Caki2 (cell line): ENCODE data around the gene GRID1. TPM values are rescaled to one million over a fixed set of nuclear protein-coding genes. Genes with fewer than 3 reads are reported as not detected.

Source experiments
- DNase-seq: peaks from one replicate; pipeline ENCODE4 v3.0.0-alpha.2; 2015; ENCODE audit warnings: low read depth
- in situ Hi-C: cut with HindIII; loops from 2 replicates; pipeline ENCODE4 v1.10.0; 2016; ENCODE audit warnings: low sequenced_read_pairs, low pct_unique_long_range_greater_than_20kb, mixed read lengths
- total RNA-seq: library from RNA; depleted of rRNA; stranded (reverse); fragments of >200 nt; shearing (Covaris generic); gene quantifications from 2 replicates; pipeline ENCODE4 v1.2.3, GENCODE V29; 2014; ENCODE audit warnings: low replicate concordance

GRID1 gene
- total RNA-seq, 1 experiment from 2014 or later: 2.6 TPM

DNA sequence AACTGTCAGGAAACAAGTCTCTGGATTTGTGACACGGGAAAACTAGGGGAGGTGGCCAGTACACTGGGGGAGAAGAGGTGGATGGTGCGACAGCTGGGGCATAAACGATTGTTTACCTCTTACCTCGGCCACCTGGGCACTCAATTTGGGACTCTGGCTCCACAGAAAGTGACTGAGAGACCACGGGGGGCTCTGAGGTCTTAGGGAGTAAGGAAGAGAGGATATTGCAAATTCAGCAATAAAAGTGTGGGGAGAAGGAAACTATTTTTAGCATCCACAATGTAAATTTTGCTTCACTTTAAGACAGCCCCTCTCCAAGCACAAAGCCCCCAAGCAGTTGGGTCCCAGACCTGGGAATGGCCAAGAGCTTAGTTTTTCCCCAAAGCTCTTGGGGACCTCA, 440.5 kb downstream of the GRID1 start:
- in situ Hi-C loops: no loop called here
- no peak for DNase-seq

DNA sequence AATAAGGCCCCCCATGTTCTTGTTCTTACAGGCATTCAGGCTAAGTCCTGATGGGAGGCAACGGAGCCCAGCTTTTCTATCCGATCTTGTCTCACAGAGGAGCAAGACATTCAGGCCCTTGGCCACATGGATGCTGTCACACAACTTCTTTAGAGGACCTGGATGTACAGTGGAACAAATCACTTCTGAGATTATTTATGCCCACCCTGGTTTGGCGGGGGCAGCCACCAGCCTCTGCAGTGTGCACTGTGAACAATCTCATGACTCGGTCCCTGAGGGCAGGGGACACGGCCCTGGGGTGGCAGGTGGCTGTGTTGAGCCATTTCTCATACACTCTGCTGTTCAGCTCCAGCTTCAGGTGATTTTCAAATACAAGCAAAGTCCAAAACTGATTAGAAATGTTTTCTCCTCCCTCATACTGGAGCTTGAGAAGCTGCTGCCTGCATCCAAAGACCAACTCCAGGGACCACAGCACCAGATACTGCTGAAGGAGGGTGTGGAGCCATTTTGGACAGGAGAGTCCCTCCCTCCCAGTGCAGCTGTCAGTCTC, 441.3 kb downstream of the GRID1 start:
- in situ Hi-C loops: no loop called here
- no peak for DNase-seq

DNA sequence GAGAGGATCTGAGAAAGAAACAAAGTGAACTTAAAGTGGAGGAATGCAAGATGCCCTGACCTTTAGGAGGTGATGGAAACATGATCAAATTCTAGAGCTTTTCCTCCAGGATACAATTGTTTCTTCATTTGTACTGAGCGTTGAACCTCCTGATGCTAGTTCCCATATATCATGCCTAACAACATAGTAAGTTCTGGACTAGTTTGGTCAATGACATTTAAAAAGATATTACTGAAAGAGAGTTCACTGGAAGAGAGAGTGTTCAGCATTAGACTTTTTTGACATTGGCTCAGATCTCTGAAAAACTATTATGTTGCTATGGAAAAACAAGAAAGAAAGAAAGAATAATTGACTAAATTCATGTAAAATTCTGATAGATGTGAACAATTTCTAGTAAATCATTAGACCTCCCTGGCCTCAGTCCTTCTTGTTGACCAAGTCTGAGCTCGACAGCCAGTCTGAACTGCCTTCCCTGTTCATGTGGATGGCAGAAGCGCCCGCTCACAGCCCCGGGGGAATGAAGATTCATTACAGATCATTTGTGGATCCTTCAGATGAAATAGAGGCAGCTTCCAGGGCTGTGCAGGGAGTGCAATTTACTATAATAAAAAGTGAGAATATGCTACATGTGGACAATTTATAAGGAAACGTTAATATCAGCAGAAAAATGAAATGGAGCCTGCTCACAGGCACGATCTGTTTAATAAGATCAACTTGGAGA, 442.1 kb downstream of the GRID1 start:
- no peak for DNase-seq
- in situ Hi-C loops: no loop called here

DNA sequence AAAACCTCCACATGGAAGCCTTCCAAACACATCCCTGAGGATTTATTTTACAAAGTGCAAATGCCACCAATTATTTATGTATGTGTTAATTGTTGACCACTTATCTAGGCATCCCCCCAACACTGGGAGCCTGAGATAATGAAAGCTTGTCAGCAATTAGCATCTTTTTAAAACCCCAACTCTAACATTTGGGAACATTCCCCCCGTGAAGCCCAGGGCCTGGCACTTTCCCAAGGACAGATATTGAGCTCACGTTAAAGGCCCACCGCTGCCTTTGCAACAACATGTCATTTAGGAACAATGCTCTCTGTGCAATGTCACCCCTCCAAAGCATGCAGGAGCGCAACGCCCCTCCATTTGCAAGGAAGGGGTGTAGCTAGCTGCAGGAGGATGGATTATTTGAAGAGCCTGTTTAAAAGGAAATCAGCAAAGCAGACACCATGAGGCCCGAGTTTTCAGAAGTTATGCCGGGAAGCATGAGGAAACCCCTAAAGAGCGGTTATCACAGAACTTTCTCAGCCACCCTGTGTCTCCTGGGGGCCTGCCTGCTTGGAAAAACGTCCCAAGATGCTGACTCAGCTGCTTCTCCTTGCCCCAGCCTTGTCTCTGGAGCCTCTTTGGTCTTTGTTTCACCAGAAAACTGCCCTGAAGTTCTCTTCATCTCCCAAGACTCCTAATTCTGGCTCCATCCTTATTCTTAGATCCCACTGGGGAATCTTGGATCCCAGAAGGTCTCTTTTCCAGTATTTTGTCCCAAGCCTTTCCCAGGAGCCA, 444.1 kb downstream of the GRID1 start:
- in situ Hi-C loops: no loop called here
- DNase-seq: no peak

DNA sequence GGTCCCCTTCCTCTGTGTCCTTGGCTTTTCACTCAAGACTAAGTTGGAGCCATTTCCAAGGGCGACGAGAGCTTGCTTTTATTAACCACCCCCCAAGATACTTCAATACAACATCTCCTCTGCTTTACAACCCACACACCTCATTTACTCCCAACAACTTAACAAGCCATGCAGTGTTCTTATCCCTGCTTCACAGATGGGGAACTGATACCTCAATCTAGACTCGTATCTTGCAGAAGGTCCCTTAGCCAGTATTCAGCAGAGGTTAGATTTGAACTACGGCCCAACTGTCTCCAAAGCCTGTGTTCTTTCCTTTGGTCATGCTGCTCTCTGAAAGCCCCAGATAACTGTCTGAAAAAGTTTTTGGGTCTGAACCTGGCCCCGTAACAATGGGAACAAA, 444.8 kb downstream of the GRID1 start:
- no peak for DNase-seq
- in situ Hi-C loops: no loop called here

DNA sequence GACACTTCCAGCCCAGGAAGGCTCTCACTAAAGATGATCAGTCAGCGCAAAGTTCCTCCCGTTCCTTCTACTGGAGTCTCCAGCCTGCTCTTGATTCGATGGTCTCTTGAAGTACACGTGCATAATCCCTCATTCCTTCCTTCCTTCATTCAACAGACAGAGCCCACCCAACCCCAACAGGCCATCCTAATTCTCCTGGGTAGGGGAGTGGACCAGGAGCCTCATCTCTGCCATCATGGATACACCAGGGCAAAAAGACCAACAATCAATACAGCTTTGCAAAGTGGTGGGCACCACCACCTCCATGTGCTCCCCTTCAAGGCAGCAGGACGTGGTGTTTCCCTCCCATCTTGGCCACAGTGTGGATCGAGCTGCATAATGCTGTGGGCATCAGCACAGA, 446.3 kb downstream of the GRID1 start:
- DNase-seq: no peak
- in situ Hi-C loops: no loop called here

DNA sequence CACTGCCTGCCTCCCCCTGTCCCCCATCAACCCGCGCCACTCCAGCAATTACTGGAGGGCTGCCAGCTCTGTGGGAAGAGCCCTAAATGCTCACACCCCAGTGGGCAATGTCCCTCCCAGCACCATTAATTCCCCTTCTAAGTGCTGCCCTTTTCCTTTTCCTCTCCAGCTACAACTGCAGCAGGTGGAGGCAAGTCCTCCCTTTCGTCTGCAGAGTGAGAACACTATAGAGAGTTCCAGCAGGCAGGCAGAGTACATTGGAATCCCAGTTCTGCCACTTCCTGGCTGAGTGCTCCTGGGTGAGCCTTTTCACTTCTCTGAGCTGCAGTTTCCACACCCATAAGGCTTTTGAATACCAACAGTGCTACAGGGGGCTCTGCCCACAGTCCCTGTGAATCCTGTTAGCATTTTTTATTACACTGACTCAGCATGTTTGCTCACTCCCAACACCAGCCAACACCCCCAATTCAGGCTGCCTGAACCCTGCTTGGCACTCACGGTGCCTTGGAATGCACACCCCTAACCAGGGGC, 447.0 kb downstream of the GRID1 start:
- in situ Hi-C loops: no loop called here

DNA sequence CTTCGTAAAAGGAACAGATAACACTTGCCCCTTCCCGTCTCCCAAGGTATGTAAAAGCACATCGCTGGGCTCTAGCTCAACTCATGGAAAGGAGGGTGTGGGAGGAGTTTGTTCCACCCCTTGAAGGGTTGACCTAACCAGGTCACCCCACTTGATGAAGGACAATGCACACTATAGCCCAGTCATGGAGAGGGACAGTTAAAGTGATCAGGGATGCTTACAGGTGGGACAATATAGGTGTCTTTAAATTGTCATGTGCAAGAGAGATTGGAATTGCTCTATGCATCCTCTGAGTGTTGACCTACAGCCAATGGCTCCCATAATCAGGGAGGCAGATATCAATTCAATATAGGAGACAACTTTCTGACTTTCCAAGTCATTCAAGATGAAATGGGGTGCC, 448.2 kb downstream of the GRID1 start:
- in situ Hi-C loops: no loop called here
- no peak for DNase-seq

More for the DNA sequence above, 447.0 kb downstream of the GRID1 start:
- DNase-seq: peak; percentile 6

DNA sequence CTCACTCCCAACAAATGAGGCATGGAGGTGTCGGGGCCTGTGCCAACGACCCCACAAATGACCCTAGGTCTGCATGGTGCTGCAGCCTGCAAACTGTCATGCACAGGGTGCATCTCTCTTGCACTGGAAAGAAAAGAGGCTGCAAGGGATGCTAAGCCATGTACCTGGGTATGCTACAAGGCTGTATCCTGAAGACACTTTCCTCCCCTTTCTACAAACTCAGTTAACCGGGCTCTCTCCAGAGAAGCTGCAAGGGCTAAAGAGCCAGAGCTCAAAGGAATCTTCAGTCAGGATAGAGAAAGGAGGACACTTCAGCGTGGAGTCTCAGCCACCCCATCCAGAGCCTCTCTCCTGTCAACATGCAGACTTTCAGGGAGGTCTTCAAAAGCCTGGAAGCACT, 449.0 kb downstream of the GRID1 start:
- peak; percentile 23 for DNase-seq
- in situ Hi-C loops: no loop called here

DNA sequence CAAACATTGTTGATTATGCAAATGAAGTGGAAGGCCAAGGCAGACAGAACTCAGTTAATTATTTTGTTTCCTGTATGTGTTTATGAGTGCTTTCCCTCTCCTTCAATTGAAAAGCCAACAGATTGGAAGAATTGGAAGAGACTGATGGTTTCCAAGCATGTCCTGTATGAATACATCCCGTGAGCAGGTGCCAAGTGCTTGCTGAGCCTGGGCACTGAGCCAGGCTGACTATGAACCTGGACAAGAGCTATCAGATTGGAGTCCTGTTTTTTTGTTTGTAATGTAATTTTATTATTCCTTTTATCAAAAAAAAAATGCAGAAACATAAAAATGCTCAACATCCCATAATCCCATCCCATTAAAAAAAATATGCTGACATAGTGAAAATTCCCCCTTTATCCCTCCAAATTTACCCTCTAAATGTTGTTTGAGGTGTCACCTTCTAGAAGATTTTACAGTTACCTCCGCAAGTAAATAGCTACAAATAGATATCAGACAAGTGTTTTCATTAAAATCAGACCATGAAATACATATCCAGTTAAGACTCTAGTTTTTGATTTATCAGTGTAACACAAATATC, 449.5 kb downstream of the GRID1 start:
- in situ Hi-C loops: no loop called here

DNA sequence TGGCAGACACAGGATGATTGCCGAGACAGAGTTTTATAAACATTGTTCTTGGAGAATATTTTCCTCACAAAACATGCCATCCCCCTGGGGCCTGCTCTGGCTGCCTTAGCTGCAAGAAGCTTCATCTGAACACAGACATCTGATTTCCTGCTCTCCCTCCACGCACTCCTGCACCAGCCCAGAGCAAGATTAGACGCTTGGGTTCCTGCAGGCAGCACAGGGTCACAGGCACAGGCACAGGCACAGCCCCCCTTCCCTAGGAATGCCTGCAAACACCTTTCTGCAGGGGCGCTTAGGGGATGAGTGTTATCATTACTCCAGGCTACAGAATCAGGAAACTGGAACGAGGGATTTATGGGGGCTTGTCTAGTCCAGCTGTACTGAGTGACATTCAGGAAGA, 450.3 kb downstream of the GRID1 start:
- DNase-seq: peak; percentile 56
- in situ Hi-C loops: no loop called here

More for the DNA sequence above, 449.5 kb downstream of the GRID1 start:
- DNase-seq: peak; percentile 20

DNA sequence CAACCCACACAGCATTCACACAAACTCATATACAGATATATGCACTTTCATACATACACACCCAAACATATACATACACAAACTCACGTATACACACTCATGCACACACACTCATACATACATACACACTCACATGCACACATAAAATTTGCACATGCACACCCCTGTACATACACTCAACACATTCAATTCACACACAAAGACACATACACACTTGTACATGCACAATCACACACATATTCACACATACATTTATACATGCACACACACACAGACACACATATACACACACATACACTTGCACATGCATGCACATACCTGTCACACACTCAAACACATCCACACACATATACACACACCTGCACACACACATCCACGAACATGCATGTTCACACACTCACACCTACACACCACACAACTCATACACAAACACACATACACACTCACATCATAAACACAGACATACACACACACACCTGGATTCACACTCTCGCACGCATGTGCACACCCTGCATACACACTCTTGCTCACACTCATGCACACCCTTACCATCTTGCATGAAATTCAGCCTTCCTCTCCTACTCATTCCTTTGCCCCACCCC, 451.2 kb downstream of the GRID1 start:
- in situ Hi-C loops: no loop called here
- DNase-seq: no peak

DNA sequence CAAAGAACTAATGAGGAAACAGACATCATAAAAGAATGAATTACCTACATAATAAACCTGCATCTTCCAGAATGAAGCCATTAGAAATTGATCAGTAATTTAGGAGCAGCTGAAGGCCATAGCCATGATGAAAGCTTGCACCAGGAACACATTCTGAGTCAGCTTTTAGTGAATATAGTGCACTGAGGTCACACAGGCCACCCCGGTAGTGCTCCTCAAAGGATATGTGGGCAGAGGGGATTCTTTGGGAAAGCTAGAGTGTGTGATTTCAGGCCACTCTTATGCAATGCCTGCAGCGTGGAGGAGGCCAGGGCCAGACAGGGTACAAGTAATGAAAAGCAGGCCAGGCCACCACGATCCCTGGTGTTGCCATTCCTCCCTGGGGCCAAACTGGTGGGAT, 451.9 kb downstream of the GRID1 start:
- no peak for DNase-seq
- in situ Hi-C loops: no loop called here

DNA sequence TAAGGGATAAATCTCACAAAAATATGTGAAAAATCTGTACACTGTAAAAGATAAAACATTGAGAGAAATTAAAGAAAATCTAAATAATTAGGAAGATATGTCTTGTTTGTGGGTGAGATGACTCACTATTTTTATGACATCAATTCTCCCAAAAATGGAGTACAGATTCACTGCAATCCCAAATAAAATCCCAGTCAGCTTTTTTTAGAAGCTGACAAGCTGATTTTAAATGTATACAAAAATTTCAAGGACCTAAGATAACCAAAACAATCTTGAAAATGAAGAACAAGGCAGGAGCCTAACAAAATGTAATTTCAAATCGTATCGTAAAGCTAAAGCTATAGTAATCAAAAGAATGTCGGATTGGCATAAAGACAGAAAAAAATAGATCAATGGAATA, 458.1 kb downstream of the GRID1 start:
- in situ Hi-C loops: no loop called here
- DNase-seq: no peak

DNA sequence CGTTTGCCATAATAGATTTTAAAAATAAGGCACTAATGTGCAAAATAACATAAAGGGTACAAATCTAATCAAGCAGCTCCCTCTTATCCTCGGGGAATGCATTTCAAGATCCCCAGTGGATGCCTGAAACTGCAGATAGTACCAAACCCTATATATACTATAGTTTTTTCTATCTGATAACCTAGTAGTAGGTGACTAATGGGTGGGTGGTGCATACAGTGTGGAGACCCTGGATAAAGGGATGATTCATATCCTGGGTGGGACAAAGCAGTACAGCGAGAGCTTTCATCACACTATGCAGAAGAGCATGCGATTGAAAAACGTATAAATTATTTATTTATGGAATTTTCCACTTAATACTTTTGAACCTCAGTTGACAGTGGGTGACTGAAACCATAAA, 464.5 kb downstream of the GRID1 start:
- DNase-seq: no peak
- in situ Hi-C loops: no loop called here

DNA sequence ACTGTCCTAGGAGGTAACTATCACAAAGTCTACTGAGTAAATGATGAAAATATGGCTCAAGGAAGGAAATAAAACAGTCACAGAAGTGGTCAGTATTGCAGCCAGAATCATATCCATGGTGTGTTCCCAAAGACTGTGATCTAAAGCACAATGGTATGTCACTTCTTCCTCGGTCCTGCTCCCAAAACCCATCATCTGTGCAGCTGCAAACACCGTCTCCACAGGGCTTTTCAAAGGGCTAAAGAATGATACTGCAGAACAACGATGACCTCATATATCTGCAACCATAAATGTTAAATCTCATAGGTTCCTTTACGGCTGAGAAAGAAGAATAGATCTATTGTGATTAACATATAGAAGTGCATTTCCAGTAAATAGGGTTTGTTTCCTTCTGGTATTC, 465.0 kb downstream of the GRID1 start:
- in situ Hi-C loops: no loop called here
- DNase-seq: no peak

DNA sequence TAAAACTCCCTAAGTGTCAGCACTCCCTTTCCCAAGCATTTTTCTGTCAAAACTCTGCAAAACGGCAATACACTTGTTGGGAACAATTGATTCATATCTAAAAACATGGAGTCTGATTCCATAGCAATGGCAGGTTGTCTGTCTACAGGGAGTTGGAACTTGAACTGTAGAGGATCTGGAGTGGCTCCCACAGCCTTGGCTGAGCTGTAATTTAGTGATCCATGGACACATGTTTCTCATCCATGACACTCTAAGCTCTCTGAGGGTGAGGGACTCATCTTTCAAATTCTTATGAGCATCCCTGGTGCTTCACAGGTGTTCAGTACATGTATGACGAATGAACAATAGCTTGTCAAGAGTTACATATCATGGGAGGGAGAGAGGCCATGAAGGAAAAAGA, 466.1 kb downstream of the GRID1 start:
- DNase-seq: no peak
- in situ Hi-C loops: no loop called here

DNA sequence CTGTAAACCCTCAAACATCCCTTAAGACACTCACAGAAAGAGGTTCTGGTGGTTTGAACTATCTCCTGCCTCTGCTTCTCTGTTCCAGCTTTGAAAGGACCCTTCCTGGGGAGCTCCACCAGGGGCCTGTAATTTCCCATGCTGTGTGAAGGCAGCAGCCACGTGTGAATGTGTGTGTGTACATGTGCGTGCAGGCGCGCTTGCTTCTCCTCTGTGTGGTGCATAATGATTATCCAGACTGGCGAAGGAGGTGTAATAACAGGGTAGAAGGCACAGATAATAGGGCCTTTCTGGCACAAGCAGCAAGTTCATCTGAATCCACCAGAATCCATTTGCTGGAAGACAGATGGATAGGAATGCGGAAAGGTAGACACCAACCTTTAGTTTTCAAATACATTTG, 466.5 kb downstream of the GRID1 start:
- DNase-seq: no peak
- in situ Hi-C loops: no loop called here

DNA sequence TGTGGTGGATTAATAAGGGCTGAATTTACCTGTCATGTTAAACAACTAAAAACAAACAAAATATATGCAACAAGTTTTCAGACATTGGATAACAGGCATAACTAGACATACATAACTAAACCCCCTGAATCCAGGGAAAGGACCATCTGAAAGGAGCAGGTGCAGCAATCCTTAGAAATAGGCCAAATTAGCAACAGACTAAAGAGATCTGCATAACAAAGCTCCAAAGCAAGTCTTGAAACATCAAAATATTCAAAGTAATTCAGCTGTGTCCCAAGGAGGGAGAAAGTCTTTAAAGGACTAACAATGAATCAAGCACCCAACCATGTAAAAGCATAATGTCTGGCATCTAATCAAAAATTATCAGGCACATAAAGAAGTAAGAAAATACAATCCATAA, 475.1 kb downstream of the GRID1 start:
- in situ Hi-C loops: no loop called here
- DNase-seq: no peak
